GM18861 (cell line): Measurements from ENCODE around the gene LCN1.

Source experiments
- ATAC-seq: cut with Tn5 transposase; IDR thresholded peaks from one replicate; pipeline ENCODE4 v1.9.1; 2021; ENCODE audit not compliant: unreplicated experiment

LCN1 gene

GRCh38 chr9:135565636-135566035, 44.4 kb downstream of the LCN1 start:
- no peak for ATAC-seq

DNA sequence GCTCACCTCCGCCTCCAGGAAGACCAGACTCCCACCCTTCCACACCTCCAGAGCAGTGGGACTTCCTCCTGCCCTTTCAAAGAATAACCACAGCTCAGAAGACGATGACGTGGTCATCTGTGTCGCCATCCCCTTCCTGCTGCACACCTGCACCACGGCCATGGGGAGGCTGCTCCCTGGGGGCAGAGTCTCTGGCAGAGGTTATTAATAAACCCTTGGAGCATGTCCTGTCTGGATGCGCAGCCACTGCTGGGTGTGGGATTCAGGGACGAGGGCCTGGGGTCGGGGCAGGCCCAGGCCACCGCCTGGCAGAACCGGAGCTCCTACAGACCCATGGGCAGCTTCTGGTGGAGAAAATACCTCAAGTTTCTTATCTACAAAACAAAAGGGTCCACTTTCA, 45.3 kb downstream of the LCN1 start:
- ATAC-seq, result no peak

GRCh38 chr9:135567311-135567710, 46.1 kb downstream of the LCN1 start:
- ATAC-seq, result no peak

DNA sequence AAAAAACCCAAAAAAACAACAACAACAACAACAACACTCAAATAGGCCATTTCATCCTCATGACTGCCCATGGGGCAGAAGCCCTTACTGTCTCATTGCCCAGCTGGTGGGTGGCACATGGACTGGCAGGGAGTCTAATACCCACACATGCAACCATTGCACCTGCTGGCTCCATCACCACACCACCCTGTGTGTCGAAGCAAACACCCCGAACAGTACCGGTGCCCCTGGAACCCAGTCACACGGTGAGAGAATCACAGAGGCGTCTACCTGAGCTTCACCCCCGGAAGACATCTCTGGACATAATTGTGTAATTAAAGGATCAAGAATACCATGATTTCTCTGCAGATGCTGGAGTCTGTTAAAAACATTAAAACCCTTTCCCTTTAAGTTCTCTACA, 46.8 kb downstream of the LCN1 start:
- no peak for ATAC-seq

DNA sequence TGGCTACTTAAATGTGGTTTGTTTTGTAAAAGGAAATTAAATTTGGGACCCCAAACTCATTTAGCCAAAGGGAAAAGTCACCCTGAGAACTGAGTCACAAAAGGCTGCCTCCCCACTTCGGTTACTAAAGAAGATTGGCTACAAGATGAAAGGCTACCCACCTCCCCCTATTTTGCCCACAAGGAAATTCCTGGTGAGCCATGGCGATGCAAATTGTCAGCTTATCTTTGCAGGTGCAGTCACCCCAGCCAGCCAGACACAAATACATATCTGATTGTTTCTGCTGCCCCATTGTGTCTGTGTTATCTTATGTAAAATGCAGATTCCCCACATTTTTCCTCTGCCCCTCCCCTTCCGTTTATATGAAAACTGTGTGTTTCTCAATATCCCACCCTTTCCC, 49.2 kb downstream of the LCN1 start:
- ATAC-seq, result no peak

GRCh38 chr9:135572233-135572632, 51.0 kb downstream of the LCN1 start:
- no peak for ATAC-seq

GRCh38 chr9:135573124-135573523, 51.9 kb downstream of the LCN1 start:
- ATAC-seq, result no peak

- no peak for ATAC-seq
Measured at GRCh38 chr9:135574331-135574730, 53.1 kb downstream of the LCN1 start.

DNA sequence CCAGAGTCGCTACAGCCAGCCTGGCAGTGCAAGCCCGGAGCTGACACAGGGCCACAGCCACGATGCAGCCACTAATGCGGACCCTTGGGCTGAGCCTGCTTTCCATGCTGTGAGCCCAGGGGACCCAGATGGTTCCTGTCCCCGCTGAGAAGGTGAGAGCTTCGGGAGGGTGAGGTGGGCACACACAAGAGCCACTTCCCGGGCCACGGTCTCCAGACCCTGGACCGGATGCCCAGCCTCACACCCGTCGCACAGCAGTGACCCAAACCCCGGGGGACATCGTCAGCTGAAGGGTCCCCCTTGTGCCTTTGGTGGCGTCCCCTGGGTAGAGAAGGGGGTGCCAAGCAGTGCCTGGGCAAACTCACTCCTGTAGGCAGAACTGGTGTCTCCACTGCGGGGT, 53.7 kb downstream of the LCN1 start:
- no peak for ATAC-seq
